HEK293 (cell line): Measurements from ENCODE around the gene FAM171A2.

Source experiments
- GLIS1 ChIP-seq: fragments of 450-650 bp; formaldehyde crosslinking; IDR thresholded peaks from 2 replicates; pipeline ENCODE4 v1.5.1; 2016; ENCODE audit warnings: missing biosample characterization, missing genetic modification characterization
- MEIS1 ChIP-seq: sonication (generic); formaldehyde crosslinking; IDR thresholded peaks from 2 replicates; pipeline ENCODE4 v1.8.1; 2022; ENCODE audit warnings: missing genetic modification reagents, mild to moderate bottlenecking, borderline replicate concordance
- OSR2 ChIP-seq: fragments of 450-650 bp; formaldehyde crosslinking; IDR thresholded peaks from 2 replicates; pipeline ENCODE4 v1.5.1; 2016; ENCODE audit warnings: missing biosample characterization, missing genetic modification characterization
- RBAK ChIP-seq: fragments of 450-650 bp; formaldehyde crosslinking; IDR thresholded peaks from 2 replicates; pipeline ENCODE4 v1.5.1; 2016; ENCODE audit warnings: missing biosample characterization, missing genetic modification characterization
- SP3 ChIP-seq: fragments of 450-650 bp; formaldehyde crosslinking; IDR thresholded peaks from 2 replicates; pipeline ENCODE4 v1.5.1; 2016; ENCODE audit warnings: missing biosample characterization, missing genetic modification characterization
- WT1 ChIP-seq: fragments of 450-650 bp; formaldehyde crosslinking; IDR thresholded peaks from 2 replicates; pipeline ENCODE4 v1.5.1; 2016; ENCODE audit warnings: missing biosample characterization, missing genetic modification characterization
- ZBTB17 ChIP-seq: fragments of 450-650 bp; formaldehyde crosslinking; IDR thresholded peaks from 2 replicates; pipeline ENCODE4 v1.5.1; 2016; ENCODE audit warnings: missing biosample characterization, missing genetic modification characterization
- ZBTB21 ChIP-seq: fragments of 450-650 bp; formaldehyde crosslinking; IDR thresholded peaks from 2 replicates; pipeline ENCODE4 v1.5.1; 2017; ENCODE audit warnings: missing biosample characterization, missing genetic modification characterization
- ZEB2 ChIP-seq: fragments of 450-650 bp; formaldehyde crosslinking; IDR thresholded peaks from 2 replicates; pipeline ENCODE4 v1.5.1; 2016; ENCODE audit warnings: missing biosample characterization, missing genetic modification characterization
- ZFP69B ChIP-seq: fragments of 450-650 bp; formaldehyde crosslinking; IDR thresholded peaks from 2 replicates; pipeline ENCODE4 v1.5.1; 2016; ENCODE audit warnings: missing biosample characterization, missing genetic modification characterization
- ZNF10 ChIP-seq: fragments of 450-650 bp; formaldehyde crosslinking; IDR thresholded peaks from 2 replicates; pipeline ENCODE4 v1.5.1; 2017; ENCODE audit warnings: missing biosample characterization, missing genetic modification characterization
- ZNF148 ChIP-seq: fragments of 450-650 bp; formaldehyde crosslinking; IDR thresholded peaks from 2 replicates; pipeline ENCODE4 v1.5.0; 2017; ENCODE audit warnings: missing biosample characterization, missing genetic modification characterization, borderline replicate concordance
- ZNF155 ChIP-seq: fragments of 450-650 bp; formaldehyde crosslinking; IDR thresholded peaks from 2 replicates; pipeline ENCODE4 v1.5.1; 2016; ENCODE audit warnings: missing biosample characterization, missing genetic modification characterization
- ZNF2 ChIP-seq: fragments of 450-650 bp; formaldehyde crosslinking; IDR thresholded peaks from 2 replicates; pipeline ENCODE4 v1.5.1; 2016; ENCODE audit warnings: missing biosample characterization, missing genetic modification characterization
- ZNF211 ChIP-seq: fragments of 450-650 bp; formaldehyde crosslinking; IDR thresholded peaks from 2 replicates; pipeline ENCODE4 v1.5.1; 2016; ENCODE audit warnings: low read depth, missing biosample characterization, missing genetic modification characterization
- ZNF302 ChIP-seq: fragments of 450-650 bp; formaldehyde crosslinking; IDR thresholded peaks from 2 replicates; pipeline ENCODE4 v1.5.1; 2016; ENCODE audit warnings: missing biosample characterization, missing genetic modification characterization, low read depth
- ZNF335 ChIP-seq: fragments of 450-650 bp; formaldehyde crosslinking; conservative IDR thresholded peaks from 2 replicates; pipeline ENCODE4 v1.5.1; 2016; ENCODE audit warnings: missing biosample characterization, missing genetic modification characterization
- ZNF341 ChIP-seq: fragments of 450-650 bp; formaldehyde crosslinking; IDR thresholded peaks from 2 replicates; pipeline ENCODE4; 2016; ENCODE audit warnings: low read depth, missing biosample characterization, missing genetic modification characterization
- ZNF600 ChIP-seq: fragments of 450-650 bp; formaldehyde crosslinking; IDR thresholded peaks from 2 replicates; pipeline ENCODE4 v1.5.1; 2016; ENCODE audit warnings: missing biosample characterization, missing genetic modification characterization
- ZNF629 ChIP-seq: fragments of 450-650 bp; formaldehyde crosslinking; IDR thresholded peaks from 2 replicates; pipeline ENCODE4 v1.5.1; 2017; ENCODE audit warnings: missing biosample characterization, missing genetic modification characterization
- ZNF768 ChIP-seq: fragments of 450-650 bp; formaldehyde crosslinking; IDR thresholded peaks from 2 replicates; pipeline ENCODE4 v1.5.1; 2018; ENCODE audit warnings: missing biosample characterization, mild to moderate bottlenecking, missing genetic modification characterization
- ZNF837 ChIP-seq: fragments of 450-650 bp; formaldehyde crosslinking; IDR thresholded peaks from 2 replicates; pipeline ENCODE4 v1.5.1; 2016; ENCODE audit warnings: missing biosample characterization, missing genetic modification characterization
- ZSCAN30 ChIP-seq: fragments of 450-650 bp; IDR thresholded peaks from 2 replicates; pipeline ENCODE4 v1.5.1; 2018; ENCODE audit warnings: missing biosample characterization, mild to moderate bottlenecking, missing genetic modification characterization, moderate library complexity
- TF ChIP-seq, protein P1 (sequence below): fragments of 450-650 bp; formaldehyde crosslinking; IDR thresholded peaks from 2 replicates; pipeline ENCODE4 v1.5.1; 2016; ENCODE audit warnings: missing biosample characterization, missing genetic modification characterization
- TF ChIP-seq, protein P2 (sequence below): fragments of 450-650 bp; formaldehyde crosslinking; IDR thresholded peaks from 2 replicates; pipeline ENCODE4 v1.5.1; 2016; ENCODE audit warnings: missing biosample characterization, missing genetic modification characterization
- TF ChIP-seq, protein P3 (sequence below): fragments of 450-650 bp; formaldehyde crosslinking; IDR thresholded peaks from 2 replicates; pipeline ENCODE4 v1.5.1; 2016; ENCODE audit warnings: missing biosample characterization, missing genetic modification characterization
- TF ChIP-seq, protein P4 (sequence below): fragments of 450-650 bp; formaldehyde crosslinking; IDR thresholded peaks from 2 replicates; pipeline ENCODE4 v1.5.1; 2016; ENCODE audit warnings: missing biosample characterization, missing genetic modification characterization, low read depth

The FAM171A2 gene

DNA sequence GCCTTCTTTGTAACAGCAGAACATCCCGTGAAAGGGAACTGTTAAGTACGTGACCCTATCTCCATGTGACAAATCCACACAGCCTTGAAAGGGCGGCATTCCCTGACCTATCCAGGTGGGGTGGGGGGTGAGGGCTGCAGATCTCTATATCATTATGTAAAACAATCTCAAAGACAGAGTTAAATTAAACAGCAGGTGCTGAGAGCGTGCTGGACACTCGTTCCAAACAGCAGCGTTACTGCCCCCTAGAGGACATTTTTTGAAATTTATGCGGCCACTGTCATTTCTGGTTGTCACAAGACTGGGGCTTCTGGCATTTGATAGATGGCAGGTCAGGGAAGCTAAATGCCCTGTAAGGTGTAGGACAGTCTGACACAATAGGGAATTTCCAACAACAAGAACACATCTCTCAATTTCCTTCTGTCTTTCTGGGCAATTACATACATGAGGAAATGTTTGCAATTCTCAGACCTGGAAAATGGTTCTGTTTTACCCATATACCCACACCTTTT, 32.3 kb downstream of the FAM171A2 start (continued):
- TF ChIP-seq, protein P1, sequence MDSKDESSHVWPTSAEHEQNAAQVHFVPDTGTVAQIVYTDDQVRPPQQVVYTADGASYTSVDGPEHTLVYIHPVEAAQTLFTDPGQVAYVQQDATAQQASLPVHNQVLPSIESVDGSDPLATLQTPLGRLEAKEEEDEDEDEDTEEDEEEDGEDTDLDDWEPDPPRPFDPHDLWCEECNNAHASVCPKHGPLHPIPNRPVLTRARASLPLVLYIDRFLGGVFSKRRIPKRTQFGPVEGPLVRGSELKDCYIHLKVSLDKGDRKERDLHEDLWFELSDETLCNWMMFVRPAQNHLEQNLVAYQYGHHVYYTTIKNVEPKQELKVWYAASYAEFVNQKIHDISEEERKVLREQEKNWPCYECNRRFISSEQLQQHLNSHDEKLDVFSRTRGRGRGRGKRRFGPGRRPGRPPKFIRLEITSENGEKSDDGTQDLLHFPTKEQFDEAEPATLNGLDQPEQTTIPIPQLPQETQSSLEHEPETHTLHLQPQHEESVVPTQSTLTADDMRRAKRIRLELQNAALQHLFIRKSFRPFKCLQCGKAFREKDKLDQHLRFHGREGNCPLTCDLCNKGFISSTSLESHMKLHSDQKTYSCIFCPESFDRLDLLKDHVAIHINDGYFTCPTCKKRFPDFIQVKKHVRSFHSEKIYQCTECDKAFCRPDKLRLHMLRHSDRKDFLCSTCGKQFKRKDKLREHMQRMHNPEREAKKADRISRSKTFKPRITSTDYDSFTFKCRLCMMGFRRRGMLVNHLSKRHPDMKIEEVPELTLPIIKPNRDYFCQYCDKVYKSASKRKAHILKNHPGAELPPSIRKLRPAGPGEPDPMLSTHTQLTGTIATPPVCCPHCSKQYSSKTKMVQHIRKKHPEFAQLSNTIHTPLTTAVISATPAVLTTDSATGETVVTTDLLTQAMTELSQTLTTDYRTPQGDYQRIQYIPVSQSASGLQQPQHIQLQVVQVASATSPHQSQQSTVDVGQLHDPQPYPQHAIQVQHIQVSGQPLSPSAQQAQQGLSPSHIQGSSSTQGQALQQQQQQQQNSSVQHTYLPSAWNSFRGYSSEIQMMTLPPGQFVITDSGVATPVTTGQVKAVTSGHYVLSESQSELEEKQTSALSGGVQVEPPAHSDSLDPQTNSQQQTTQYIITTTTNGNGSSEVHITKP (tag by site-specific recombination): no peak
- no peak for TF ChIP-seq ZNF155 (tag by site-specific recombination)
- no peak; the same call in 1 of the 2 replicates for TF ChIP-seq ZNF335 (tag by site-specific recombination)
- no peak for TF ChIP-seq OSR2 (tag by site-specific recombination)
- TF ChIP-seq WT1: no peak
- TF ChIP-seq, protein P2, sequence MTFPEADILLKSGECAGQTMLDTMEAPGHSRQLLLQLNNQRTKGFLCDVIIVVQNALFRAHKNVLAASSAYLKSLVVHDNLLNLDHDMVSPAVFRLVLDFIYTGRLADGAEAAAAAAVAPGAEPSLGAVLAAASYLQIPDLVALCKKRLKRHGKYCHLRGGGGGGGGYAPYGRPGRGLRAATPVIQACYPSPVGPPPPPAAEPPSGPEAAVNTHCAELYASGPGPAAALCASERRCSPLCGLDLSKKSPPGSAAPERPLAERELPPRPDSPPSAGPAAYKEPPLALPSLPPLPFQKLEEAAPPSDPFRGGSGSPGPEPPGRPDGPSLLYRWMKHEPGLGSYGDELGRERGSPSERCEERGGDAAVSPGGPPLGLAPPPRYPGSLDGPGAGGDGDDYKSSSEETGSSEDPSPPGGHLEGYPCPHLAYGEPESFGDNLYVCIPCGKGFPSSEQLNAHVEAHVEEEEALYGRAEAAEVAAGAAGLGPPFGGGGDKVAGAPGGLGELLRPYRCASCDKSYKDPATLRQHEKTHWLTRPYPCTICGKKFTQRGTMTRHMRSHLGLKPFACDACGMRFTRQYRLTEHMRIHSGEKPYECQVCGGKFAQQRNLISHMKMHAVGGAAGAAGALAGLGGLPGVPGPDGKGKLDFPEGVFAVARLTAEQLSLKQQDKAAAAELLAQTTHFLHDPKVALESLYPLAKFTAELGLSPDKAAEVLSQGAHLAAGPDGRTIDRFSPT (tag by site-specific recombination): no peak
- TF ChIP-seq ZEB2 (tag by site-specific recombination): peak; percentile 58
- no peak for TF ChIP-seq ZFP69B (tag by site-specific recombination)
- peak; percentile 65; the same call in 1 of the 2 replicates for TF ChIP-seq ZSCAN30
- TF ChIP-seq, protein P3, sequence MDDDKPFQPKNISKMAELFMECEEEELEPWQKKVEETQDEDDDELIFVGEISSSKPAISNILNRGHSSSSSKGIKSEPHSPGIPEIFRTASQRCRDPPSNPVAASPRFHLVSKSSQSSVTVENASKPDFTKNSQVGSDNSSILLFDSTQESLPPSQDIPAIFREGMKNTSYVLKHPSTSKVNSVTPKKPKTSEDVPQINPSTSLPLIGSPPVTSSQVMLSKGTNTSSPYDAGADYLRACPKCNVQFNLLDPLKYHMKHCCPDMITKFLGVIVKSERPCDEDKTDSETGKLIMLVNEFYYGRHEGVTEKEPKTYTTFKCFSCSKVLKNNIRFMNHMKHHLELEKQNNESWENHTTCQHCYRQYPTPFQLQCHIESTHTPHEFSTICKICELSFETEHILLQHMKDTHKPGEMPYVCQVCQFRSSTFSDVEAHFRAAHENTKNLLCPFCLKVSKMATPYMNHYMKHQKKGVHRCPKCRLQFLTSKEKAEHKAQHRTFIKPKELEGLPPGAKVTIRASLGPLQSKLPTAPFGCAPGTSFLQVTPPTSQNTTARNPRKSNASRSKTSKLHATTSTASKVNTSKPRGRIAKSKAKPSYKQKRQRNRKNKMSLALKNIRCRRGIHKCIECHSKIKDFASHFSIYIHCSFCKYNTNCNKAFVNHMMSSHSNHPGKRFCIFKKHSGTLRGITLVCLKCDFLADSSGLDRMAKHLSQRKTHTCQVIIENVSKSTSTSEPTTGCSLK (tag by site-specific recombination): no peak
- peak; percentile 74 for TF ChIP-seq ZNF600 (tag by site-specific recombination)
- no peak for TF ChIP-seq ZNF302 (tag by site-specific recombination)
- 0 out of 2 replicates have a peak, but pooled peaks have one; percentile 18 for TF ChIP-seq ZNF2 (tag by site-specific recombination)
- TF ChIP-seq RBAK: no peak
- TF ChIP-seq MEIS1 (CRISPR knock-in tag): no peak
- TF ChIP-seq ZNF629 (tag by site-specific recombination): peak; percentile 20; the same call in 1 of the 2 replicates
- no peak for TF ChIP-seq ZNF148
- no peak for TF ChIP-seq ZNF341 (tag by site-specific recombination)
- no peak for TF ChIP-seq ZNF211 (tag by site-specific recombination)
- TF ChIP-seq SP3 (tag by site-specific recombination): no peak
- no peak for TF ChIP-seq ZNF837
- no peak for TF ChIP-seq ZNF768 (tag by site-specific recombination)
- TF ChIP-seq ZBTB17: 0 out of 2 replicates have a peak, but pooled peaks have one; percentile 33
- peak; percentile 71; the same call in 1 of the 2 replicates for TF ChIP-seq ZNF10 (tag by site-specific recombination)
- TF ChIP-seq ZBTB21: no peak
- TF ChIP-seq, protein P4, sequence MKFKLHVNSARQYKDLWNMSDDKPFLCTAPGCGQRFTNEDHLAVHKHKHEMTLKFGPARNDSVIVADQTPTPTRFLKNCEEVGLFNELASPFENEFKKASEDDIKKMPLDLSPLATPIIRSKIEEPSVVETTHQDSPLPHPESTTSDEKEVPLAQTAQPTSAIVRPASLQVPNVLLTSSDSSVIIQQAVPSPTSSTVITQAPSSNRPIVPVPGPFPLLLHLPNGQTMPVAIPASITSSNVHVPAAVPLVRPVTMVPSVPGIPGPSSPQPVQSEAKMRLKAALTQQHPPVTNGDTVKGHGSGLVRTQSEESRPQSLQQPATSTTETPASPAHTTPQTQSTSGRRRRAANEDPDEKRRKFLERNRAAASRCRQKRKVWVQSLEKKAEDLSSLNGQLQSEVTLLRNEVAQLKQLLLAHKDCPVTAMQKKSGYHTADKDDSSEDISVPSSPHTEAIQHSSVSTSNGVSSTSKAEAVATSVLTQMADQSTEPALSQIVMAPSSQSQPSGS: no peak
- TF ChIP-seq GLIS1 (tag by site-specific recombination): no peak
